ENCODE data around the gene YWHAB. TPM values are rescaled to one million over a fixed set of nuclear protein-coding genes. Genes with fewer than 3 reads are reported as not detected.

YWHAB gene
- total and polyA plus RNA-seq, 4 experiments from 2014 or later = 245 to 616 (median 408) TPM

DNA sequence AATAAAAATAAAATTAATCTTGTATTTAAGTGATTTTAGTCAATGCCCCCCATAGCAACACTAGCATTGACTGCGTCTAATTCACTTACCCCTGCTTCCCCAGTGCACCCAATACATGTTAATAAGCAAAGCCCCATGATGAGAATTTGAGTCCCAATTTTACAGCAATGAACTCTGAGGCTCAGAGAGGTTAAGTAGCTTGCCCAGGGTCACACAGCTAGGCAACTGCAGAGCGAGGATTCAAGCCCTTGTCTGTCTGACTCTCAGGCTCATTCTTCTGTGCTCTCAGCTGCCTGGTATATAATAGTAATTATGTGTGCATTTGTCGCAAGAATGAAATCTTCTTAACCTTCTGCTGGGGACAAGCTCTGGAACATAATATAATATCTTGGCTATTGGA lies 32.8 kb downstream of the YWHAB start:
- Histone ChIP-seq H3K4me1 (ENCODE audit: insufficient read depth, low read length) (no peaks in the 10 kb centered on the region), H3K36me3 (ENCODE audit: insufficient read depth, low read length) (peaks cover 3% of the 10 kb centered on the region), H3K4me3 (ENCODE audit: low read length in 2 of 2) (no peak overlapping the region), H3K27me3 (ENCODE audit: insufficient read depth, low read length) (no peaks in the 10 kb centered on the region), H3K9me3 (ENCODE audit: control insufficient read depth in 1 of 2, low read length in 2 of 2) (no peaks in the 10 kb centered on the region), H3K27ac (ENCODE audit: low read depth, low read length) (no peak overlapping the region)
- intact Hi-C loops (cut with micrococcal nuclease) = no loop called here
- H3K4me3 Mint-ChIP-seq = no peak overlapping the region
- DNase-seq = no peak
- H3K4me1 Mint-ChIP-seq = peaks cover 6 to 10% (median 9%) of the 10 kb centered on the region in 4 donors
- POLR2A ChIA-PET (ENCODE audit: partially characterized antibody) = no interaction called here
- H3K9me3 Mint-ChIP-seq = no peaks in the 10 kb centered on the region
- CTCF ChIA-PET (ENCODE audit: partially characterized antibody) = no interaction called here
- H3K27me3 Mint-ChIP-seq = no peaks in the 10 kb centered on the region
- peaks cover 19 to 24% of the 10 kb centered on the region in 2 donors for H3K36me3 Mint-ChIP-seq
- H3K27ac Mint-ChIP-seq = no peak overlapping the region

DNA sequence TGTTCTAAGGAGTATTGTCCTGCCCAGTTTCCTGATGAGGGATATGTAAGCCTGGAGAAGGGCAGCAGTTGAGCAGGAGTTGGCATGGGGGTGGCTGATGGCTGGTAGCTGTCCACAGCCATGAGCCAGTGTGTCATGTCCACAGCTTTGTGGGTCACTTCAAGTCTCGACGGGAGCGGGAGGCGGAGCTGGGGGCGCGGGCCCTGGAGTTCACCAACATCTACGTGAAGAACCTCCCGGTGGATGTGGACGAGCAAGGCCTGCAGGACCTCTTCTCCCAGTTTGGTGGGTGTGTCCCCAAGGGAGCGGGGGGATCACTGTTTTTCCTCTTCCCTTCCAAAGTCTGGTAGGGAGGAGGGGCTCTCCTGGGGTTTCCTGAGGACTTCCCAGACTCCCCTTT lies 33.3 kb downstream of the YWHAB start:
- Mint-ChIP-seq H3K4me3 (no peak overlapping the region), H3K9me3 (no peaks in the 10 kb centered on the region), H3K4me1 (peaks cover 6 to 10% (median 9%) of the 10 kb centered on the region in 4 donors), H3K27ac (no peak overlapping the region), H3K36me3 (peaks cover 19 to 27% of the 10 kb centered on the region in 2 donors), H3K27me3 (no peaks in the 10 kb centered on the region)
- Histone ChIP-seq H3K9me3 (ENCODE audit: control insufficient read depth in 1 of 2, low read length in 2 of 2) (no peaks in the 10 kb centered on the region), H3K27me3 (ENCODE audit: insufficient read depth, low read length) (no peaks in the 10 kb centered on the region), H3K4me1 (ENCODE audit: insufficient read depth, low read length) (no peaks in the 10 kb centered on the region), H3K36me3 (ENCODE audit: insufficient read depth, low read length) (peaks cover 3% of the 10 kb centered on the region), H3K4me3 (ENCODE audit: low read length in 2 of 2) (no peak overlapping the region), H3K27ac (ENCODE audit: low read depth, low read length) (no peak overlapping the region)
- DNase-seq = no peak
- intact Hi-C loops (cut with micrococcal nuclease) = no loop called here
- CTCF ChIA-PET (ENCODE audit: partially characterized antibody) = no interaction called here
- POLR2A ChIA-PET (ENCODE audit: partially characterized antibody) = no interaction called here

DNA sequence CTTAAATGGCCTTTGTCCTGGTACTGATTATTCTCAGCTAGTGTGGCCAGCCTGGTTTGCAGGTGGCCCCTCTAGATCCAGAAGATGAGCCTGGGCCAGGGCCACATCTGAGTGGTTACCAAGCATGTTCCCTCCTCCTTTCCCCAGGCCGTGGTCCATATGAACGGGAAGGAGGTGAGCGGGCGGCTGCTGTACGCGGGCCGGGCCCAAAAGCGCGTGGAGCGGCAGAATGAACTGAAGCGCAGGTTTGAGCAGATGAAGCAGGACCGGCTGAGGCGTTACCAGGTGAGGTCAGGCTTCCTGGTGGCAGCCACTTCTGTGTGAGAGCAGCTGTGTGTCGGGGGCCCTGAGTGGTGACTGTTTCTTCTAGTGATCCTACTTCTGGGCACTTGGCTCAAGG lies 35.9 kb downstream of the YWHAB start:
- Mint-ChIP-seq H3K4me1 (no peaks in the 10 kb centered on the region), H3K9me3 (no peaks in the 10 kb centered on the region), H3K4me3 (no peak overlapping the region), H3K27me3 (no peaks in the 10 kb centered on the region), H3K27ac (no peak overlapping the region), H3K36me3 (peaks cover 18 to 34% of the 10 kb centered on the region in 2 donors)
- Histone ChIP-seq H3K27me3 (ENCODE audit: insufficient read depth, low read length) (no peaks in the 10 kb centered on the region), H3K36me3 (ENCODE audit: insufficient read depth, low read length) (peaks cover 2% of the 10 kb centered on the region), H3K9me3 (ENCODE audit: control insufficient read depth in 1 of 2, low read length in 2 of 2) (no peaks in the 10 kb centered on the region), H3K27ac (ENCODE audit: low read depth, low read length) (no peak overlapping the region), H3K4me3 (ENCODE audit: low read length in 2 of 2) (no peak overlapping the region), H3K4me1 (ENCODE audit: insufficient read depth, low read length) (no peaks in the 10 kb centered on the region)
- intact Hi-C loops (cut with micrococcal nuclease) = no loop called here
- ChIA-PET POLR2A (ENCODE audit: partially characterized antibody) (no interaction called here), CTCF (ENCODE audit: partially characterized antibody) (no interaction called here)
- DNase-seq = no peak

DNA sequence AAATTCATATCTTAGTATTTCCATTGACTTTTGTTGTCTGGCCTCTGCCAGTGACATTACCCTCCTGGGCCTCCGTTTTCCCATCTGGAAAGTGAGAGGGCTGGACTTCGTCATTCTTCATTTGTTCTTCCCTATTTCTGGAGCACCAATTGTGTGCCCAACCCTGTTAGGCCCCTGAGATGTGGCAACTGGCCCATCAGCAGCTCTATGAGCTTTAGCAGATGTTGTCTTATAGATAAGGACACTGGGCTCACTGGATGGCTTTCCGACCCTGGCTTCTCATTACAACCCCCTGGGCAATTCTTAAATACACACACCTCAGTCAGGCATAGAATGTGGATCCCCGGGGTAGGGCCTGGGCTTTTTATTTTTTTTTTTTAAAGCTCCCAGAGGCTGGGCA lies 39.0 kb downstream of the YWHAB start:
- Histone ChIP-seq H3K4me3 (ENCODE audit: low read length in 2 of 2) (no peak overlapping the region), H3K4me1 (ENCODE audit: insufficient read depth, low read length) (no peaks in the 10 kb centered on the region), H3K9me3 (ENCODE audit: control insufficient read depth in 1 of 2, low read length in 2 of 2) (no peaks in the 10 kb centered on the region), H3K27me3 (ENCODE audit: insufficient read depth, low read length) (no peaks in the 10 kb centered on the region), H3K27ac (ENCODE audit: low read depth, low read length) (no peak overlapping the region), H3K36me3 (ENCODE audit: insufficient read depth, low read length) (no peaks in the 10 kb centered on the region)
- intact Hi-C loops (cut with micrococcal nuclease) = no loop called here
- POLR2A ChIA-PET (ENCODE audit: partially characterized antibody) = no interaction called here
- no peak for DNase-seq
- Mint-ChIP-seq H3K36me3 (peaks cover 16 to 28% of the 10 kb centered on the region in 2 donors), H3K4me1 (no peaks in the 10 kb centered on the region), H3K27me3 (no peaks in the 10 kb centered on the region), H3K4me3 (no peak overlapping the region), H3K27ac (no peak overlapping the region), H3K9me3 (no peaks in the 10 kb centered on the region)
- CTCF ChIA-PET (ENCODE audit: partially characterized antibody) = no interaction called here

DNA sequence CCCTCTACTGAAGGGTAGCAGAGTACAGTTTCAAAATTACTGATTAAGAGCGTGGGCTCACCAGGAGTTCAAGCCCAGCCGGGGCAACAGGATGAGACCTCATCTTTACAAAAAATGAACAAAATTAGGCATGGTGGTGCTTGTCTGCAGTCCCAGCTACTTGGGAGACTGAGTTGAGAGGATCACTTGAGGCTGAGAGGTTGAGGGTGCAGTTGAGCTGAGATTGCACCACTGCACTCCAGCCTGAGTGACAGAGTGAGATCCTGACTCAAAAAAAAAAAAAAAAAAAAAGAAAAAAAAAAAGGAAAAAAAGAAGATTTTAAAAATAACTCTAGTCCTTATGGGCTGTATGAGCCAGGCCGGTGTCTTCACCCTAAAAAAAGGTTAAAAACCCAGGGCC lies 43.1 kb downstream of the YWHAB start:
- CTCF ChIA-PET (ENCODE audit: partially characterized antibody) = no interaction called here
- intact Hi-C loops (cut with micrococcal nuclease) = no loop called here
- peaks cover 23 to 34% of the 10 kb centered on the region in 2 donors for H3K36me3 Mint-ChIP-seq

DNA sequence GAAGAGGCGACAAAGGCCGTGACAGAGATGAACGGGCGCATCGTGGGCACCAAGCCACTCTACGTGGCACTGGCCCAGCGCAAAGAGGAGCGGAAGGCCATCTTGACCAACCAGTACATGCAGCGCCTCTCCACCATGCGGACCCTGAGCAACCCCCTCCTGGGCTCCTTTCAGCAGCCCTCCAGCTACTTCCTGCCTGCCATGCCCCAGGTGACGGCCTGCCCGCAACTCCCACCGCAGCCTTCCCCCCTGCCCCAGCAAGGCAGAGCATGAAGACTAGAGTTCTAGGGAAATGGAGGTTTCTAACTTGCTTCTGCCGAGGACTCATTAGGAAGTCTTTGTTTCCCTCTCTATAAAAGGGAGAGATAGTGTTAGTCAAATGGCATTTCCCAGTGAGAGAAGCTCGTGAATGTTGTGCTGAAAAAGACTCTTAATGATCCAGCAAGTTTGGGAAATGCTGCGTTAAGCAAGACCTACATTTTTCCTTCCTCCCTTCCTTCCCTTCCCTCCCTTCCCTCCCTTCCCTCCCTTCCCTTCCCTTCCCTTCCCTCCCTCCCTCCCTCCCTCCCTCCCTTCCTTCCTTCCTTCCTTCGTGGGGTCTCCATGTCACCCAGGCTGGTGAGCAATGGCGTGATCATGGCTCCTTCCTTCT lies 45.1 kb downstream of the YWHAB start:
- no peak overlapping the region for H3K4me3 ChIP-seq (ENCODE audit: low read length in 2 of 2)
- H3K9me3 ChIP-seq (ENCODE audit: control insufficient read depth in 1 of 2, low read length in 2 of 2) = no peaks in the 10 kb centered on the region
- no peaks in the 10 kb centered on the region for H3K36me3 ChIP-seq (ENCODE audit: insufficient read depth, low read length)
- CTCF ChIA-PET (ENCODE audit: partially characterized antibody) = no interaction called here
- no peak for DNase-seq
- H3K27ac Mint-ChIP-seq = peak overlapping the region in 2 of 7 donors; percentile 30 to 55
- H3K4me1 ChIP-seq (ENCODE audit: insufficient read depth, low read length) = no peaks in the 10 kb centered on the region
- no peaks in the 10 kb centered on the region for H3K27me3 ChIP-seq (ENCODE audit: insufficient read depth, low read length)
- intact Hi-C loops (cut with micrococcal nuclease) = no loop called here
- no peaks in the 10 kb centered on the region for H3K9me3 Mint-ChIP-seq
- no peaks in the 10 kb centered on the region for H3K4me1 Mint-ChIP-seq
- no peaks in the 10 kb centered on the region for H3K27me3 Mint-ChIP-seq
- H3K36me3 Mint-ChIP-seq = peaks cover 22 to 25% of the 10 kb centered on the region in 2 donors
- H3K27ac ChIP-seq (ENCODE audit: low read depth, low read length) = no peak overlapping the region
- H3K4me3 Mint-ChIP-seq = no peak overlapping the region
- POLR2A ChIA-PET (ENCODE audit: partially characterized antibody) = interaction anchor here (0.9 kb wide), 1 partner anchor 11 kb away, joined by 3 read pairs; no protein-coding TSS in a partner anchor

More for the DNA sequence above, 43.1 kb downstream of the YWHAB start:
- H3K4me3 ChIP-seq (ENCODE audit: low read length in 2 of 2) = no peak overlapping the region
- Mint-ChIP-seq H3K4me3 (no peak overlapping the region), H3K4me1 (no peaks in the 10 kb centered on the region), H3K27ac (peak overlapping the region in 1 of 7 donors; percentile 42), H3K9me3 (no peaks in the 10 kb centered on the region), H3K27me3 (no peaks in the 10 kb centered on the region)
- no peaks in the 10 kb centered on the region for H3K36me3 ChIP-seq (ENCODE audit: insufficient read depth, low read length)
- H3K27ac ChIP-seq (ENCODE audit: low read depth, low read length) = no peak overlapping the region
- H3K4me1 ChIP-seq (ENCODE audit: insufficient read depth, low read length) = no peaks in the 10 kb centered on the region
- DNase-seq = no peak
- no peaks in the 10 kb centered on the region for H3K27me3 ChIP-seq (ENCODE audit: insufficient read depth, low read length)
- no peaks in the 10 kb centered on the region for H3K9me3 ChIP-seq (ENCODE audit: control insufficient read depth in 1 of 2, low read length in 2 of 2)
- POLR2A ChIA-PET (ENCODE audit: partially characterized antibody) = interaction anchor here (0.7 kb wide), 1 partner anchor 122 kb away, joined by 3 read pairs; no protein-coding TSS in a partner anchor

DNA sequence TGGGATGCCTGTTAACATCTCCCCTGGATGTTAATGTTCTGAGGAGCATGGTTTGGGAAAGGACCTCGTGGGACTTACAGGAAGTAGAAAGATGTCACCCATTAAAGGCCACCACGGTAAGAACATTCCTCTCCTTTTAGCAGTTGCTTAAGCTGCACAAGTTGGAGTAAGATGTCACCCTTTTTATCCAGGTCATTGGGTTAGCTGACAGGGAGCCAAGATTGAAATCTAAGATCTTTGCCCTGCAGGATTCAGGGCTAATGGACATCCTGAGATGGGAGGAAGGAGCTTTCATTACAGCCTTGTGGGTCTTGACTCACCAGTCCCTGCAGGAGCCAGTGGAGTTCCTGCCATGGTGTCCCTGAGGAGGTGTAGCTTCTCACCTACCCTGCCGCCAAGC lies 46.4 kb downstream of the YWHAB start:
- intact Hi-C loops (cut with micrococcal nuclease) = no loop called here
- Histone ChIP-seq H3K27me3 (ENCODE audit: insufficient read depth, low read length) (no peaks in the 10 kb centered on the region), H3K4me3 (ENCODE audit: low read length in 2 of 2) (no peak overlapping the region), H3K27ac (ENCODE audit: low read depth, low read length) (no peak overlapping the region), H3K9me3 (ENCODE audit: control insufficient read depth in 1 of 2, low read length in 2 of 2) (no peaks in the 10 kb centered on the region), H3K4me1 (ENCODE audit: insufficient read depth, low read length) (no peaks in the 10 kb centered on the region), H3K36me3 (ENCODE audit: insufficient read depth, low read length) (peaks cover 8% of the 10 kb centered on the region)
- DNase-seq = no peak
- Mint-ChIP-seq H3K9me3 (no peaks in the 10 kb centered on the region), H3K27ac (no peak overlapping the region), H3K4me1 (no peaks in the 10 kb centered on the region), H3K36me3 (peaks cover 22 to 35% of the 10 kb centered on the region in 2 donors), H3K27me3 (no peaks in the 10 kb centered on the region), H3K4me3 (no peak overlapping the region)
- ChIA-PET CTCF (ENCODE audit: partially characterized antibody) (no interaction called here), POLR2A (ENCODE audit: partially characterized antibody) (no interaction called here)
